ENCODE measurements around the gene HSPA4.
"Not testable (repeated sequence)": the region's sequence is repeated elsewhere in the genome, so short reads cannot be mapped to it uniquely, and the experiment has no call there.

The HSPA4 gene

GRCh38 chr5:133082128-133082527 lies 30.3 kb downstream of the HSPA4 start:
- H3K27ac ChIP-seq: no peak overlapping the region
- no peak for TF ChIP-seq ZFX (IDR thresholded peaks at IDR 0.05; ENCODE audit: borderline replicate concordance)
- TF ChIP-seq, protein P1, sequence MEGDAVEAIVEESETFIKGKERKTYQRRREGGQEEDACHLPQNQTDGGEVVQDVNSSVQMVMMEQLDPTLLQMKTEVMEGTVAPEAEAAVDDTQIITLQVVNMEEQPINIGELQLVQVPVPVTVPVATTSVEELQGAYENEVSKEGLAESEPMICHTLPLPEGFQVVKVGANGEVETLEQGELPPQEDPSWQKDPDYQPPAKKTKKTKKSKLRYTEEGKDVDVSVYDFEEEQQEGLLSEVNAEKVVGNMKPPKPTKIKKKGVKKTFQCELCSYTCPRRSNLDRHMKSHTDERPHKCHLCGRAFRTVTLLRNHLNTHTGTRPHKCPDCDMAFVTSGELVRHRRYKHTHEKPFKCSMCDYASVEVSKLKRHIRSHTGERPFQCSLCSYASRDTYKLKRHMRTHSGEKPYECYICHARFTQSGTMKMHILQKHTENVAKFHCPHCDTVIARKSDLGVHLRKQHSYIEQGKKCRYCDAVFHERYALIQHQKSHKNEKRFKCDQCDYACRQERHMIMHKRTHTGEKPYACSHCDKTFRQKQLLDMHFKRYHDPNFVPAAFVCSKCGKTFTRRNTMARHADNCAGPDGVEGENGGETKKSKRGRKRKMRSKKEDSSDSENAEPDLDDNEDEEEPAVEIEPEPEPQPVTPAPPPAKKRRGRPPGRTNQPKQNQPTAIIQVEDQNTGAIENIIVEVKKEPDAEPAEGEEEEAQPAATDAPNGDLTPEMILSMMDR (IDR thresholded peaks at IDR 0.05): no peak

DNA sequence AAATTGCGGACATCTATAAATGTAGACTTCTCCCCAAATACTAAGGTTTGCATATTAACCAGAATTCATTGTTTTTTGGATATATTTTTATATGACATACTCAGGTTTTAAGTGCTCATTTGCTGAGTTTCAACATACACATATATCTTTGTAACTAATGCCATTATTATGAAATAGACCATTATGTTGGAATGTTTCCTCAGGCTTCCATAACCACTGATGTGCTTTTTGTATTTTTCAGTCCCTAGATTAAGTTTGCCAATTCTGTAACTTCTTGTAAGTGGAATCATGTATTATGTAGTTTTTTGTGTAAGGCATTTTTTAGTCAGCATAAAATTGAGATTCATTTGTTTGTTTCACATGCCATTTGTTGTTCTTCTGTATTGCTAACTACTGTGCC lies 32.1 kb downstream of the HSPA4 start:
- TF ChIP-seq, protein P1 (IDR thresholded peaks at IDR 0.05): no peak
- TF ChIP-seq ZFX (IDR thresholded peaks at IDR 0.05; ENCODE audit: borderline replicate concordance): no peak

DNA sequence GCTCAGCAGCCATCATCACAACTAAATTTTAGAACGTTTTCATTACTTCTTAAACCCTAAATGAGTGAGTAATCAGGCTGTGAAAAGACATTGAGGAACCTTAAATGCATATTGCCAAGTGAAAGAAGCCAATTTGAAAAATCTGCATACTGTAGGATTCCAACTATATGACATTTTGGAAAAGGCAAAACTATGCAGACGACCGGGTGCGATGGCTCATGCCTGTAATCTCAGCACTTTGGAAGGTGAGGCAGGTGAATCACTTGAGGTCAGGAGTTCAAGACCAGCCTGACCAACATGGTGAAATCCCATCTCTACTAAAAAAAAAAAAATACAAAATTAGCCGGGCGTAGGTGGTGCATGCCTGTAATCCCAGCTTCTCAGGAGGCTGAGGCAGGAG lies 33.4 kb downstream of the HSPA4 start:
- not testable (repeated sequence) for H3K27ac ChIP-seq

More for the DNA sequence above, 32.1 kb downstream of the HSPA4 start:
- H3K27ac ChIP-seq: no peak overlapping the region

- TF ChIP-seq, protein P1 (IDR thresholded peaks at IDR 0.05): no peak
- TF ChIP-seq ZFX (IDR thresholded peaks at IDR 0.05; ENCODE audit: borderline replicate concordance): no peak
- no peak overlapping the region for H3K27ac ChIP-seq
These were observed 34.6 kb downstream of the HSPA4 start for GRCh38 chr5:133086366-133086875.

GRCh38 chr5:133088064-133088463 lies 36.3 kb downstream of the HSPA4 start:
- H3K27ac ChIP-seq: no peak overlapping the region
- TF ChIP-seq, protein P1 (IDR thresholded peaks at IDR 0.05): no peak
- no peak for TF ChIP-seq ZFX (IDR thresholded peaks at IDR 0.05; ENCODE audit: borderline replicate concordance)

- TF ChIP-seq, protein P1 (IDR thresholded peaks at IDR 0.05): no peak
- no peak for TF ChIP-seq ZFX (IDR thresholded peaks at IDR 0.05; ENCODE audit: borderline replicate concordance)
- no peak overlapping the region for H3K27ac ChIP-seq
These were observed 39.2 kb downstream of the HSPA4 start for GRCh38 chr5:133091034-133091433.

GRCh38 chr5:133106343-133106742 lies 54.5 kb downstream of the HSPA4 start:
- H3K27ac ChIP-seq: no peak overlapping the region
- TF ChIP-seq, protein P1 (IDR thresholded peaks at IDR 0.05): no peak
- no peak for TF ChIP-seq ZFX (IDR thresholded peaks at IDR 0.05; ENCODE audit: borderline replicate concordance)
